Measurements from ENCODE around the gene TP63.

- TF ChIP-seq MAX (IDR thresholded peaks at IDR 0.05; ENCODE audit: insufficient read depth, insufficient read length) (no peak), CTCF (IDR thresholded peaks at IDR 0.05; ENCODE audit: extremely low read depth in 1 of 2, insufficient read depth in 1 of 2, low read depth in 1 of 2, low read length in 2 of 2) (no peak), POLR2A (IDR thresholded peaks at IDR 0.05; ENCODE audit: low read depth, low read length) (no peak), POLR2AphosphoS5 (IDR thresholded peaks at IDR 0.05; ENCODE audit: insufficient read depth, low read depth, low read length) (no peak), EZH2 (IDR thresholded peaks at IDR 0.05; ENCODE audit: borderline replicate concordance, low read depth, low read length, severe bottlenecking) (no peak), MYC (IDR thresholded peaks at IDR 0.05; ENCODE audit: low read depth, low read length) (no peak)
These were observed 42.0 kb upstream of the TP63 start for GRCh38 chr3:189589179-189589569.

All from endothelial cell of umbilical vein (primary cell).